OCI-LY7 (cell line): Measurements from ENCODE around the gene DNASE1. TPM values are rescaled to one million over a fixed set of nuclear protein-coding genes. Genes with fewer than 3 reads are reported as not detected.

Experiments
- BruUV-seq: library from RNA; stranded (reverse); fragments of 400-500 nt; replicated peaks from 2 replicates; lab custom pipeline; 2021; lab: Mats Ljungman, UMichigan
- CTCF ChIA-PET: fragments of 300-600 bp; sonication (Branson Sonifier 250); formaldehyde crosslinking; loops from one replicate; lab custom pipeline; 2022; ENCODE audit warnings: antibody characterized with exemption; ENCODE audit not compliant: unreplicated experiment; lab: Charles Lee
- POLR2A ChIA-PET: fragments of 300-600 bp; sonication (Branson Sonifier 250); formaldehyde crosslinking; loops from one replicate; lab custom pipeline; 2022; ENCODE audit warnings: antibody characterized with exemption; lab: Charles Lee
- DNase-seq: peaks from one replicate; pipeline ENCODE4 v3.0.0-alpha.2; 2015; ENCODE audit warnings: low spot score
- H2AFZ ChIP-seq: fragments of 200-600 bp; sonication (generic), shearing (Covaris generic); 2 replicates; pipeline ENCODE4 v1.6.1; 2014; ENCODE audit warnings: mild to moderate bottlenecking, antibody characterized with exemption, low read length, moderate library complexity
- H3K27ac ChIP-seq: fragments of 200-600 bp; sonication (generic); 2 replicates; pipeline ENCODE4 v1.5.1; 2014; ENCODE audit warnings: mixed run types, low read depth, mild to moderate bottlenecking, moderate library complexity, low read length, inconsistent platforms; ENCODE audit not compliant: poor library complexity, severe bottlenecking
- H3K36me3 ChIP-seq: fragments of 200-600 bp; sonication (generic); 2 replicates; pipeline ENCODE4 v1.6.1; 2014; ENCODE audit warnings: mild to moderate bottlenecking, antibody characterized with exemption, low read length, moderate library complexity, mixed read lengths; ENCODE audit not compliant: insufficient read depth
- H3K4me1 ChIP-seq: fragments of 200-600 bp; sonication (generic); 2 replicates; pipeline ENCODE4 v1.5.1; 2014; ENCODE audit warnings: mild to moderate bottlenecking, low read length; ENCODE audit not compliant: insufficient read depth, poor library complexity, severe bottlenecking
- H3K4me2 ChIP-seq: fragments of 200-600 bp; sonication (generic); 2 replicates; pipeline ENCODE4 v1.6.1; 2014; ENCODE audit warnings: mild to moderate bottlenecking, low read length
- H3K4me3 ChIP-seq: fragments of 200-600 bp; sonication (generic); 2 replicates; pipeline ENCODE4 v1.5.1; 2014; ENCODE audit warnings: mild to moderate bottlenecking, low read depth, low read length; ENCODE audit not compliant: poor library complexity, severe bottlenecking
- H3K79me2 ChIP-seq: fragments of 200-600 bp; sonication (generic); 2 replicates; pipeline ENCODE4 v1.6.1; 2016; ENCODE audit warnings: low read depth, mild to moderate bottlenecking, low read length, moderate library complexity, mixed read lengths; ENCODE audit not compliant: insufficient read depth
- H3K9me2 ChIP-seq: fragments of 200-600 bp; sonication (generic); 2 replicates; pipeline ENCODE4 v1.6.1; 2016; ENCODE audit warnings: mild to moderate bottlenecking, low read length, mixed read lengths; ENCODE audit not compliant: insufficient read depth
- H3K9me3 ChIP-seq: fragments of 200-600 bp; sonication (generic); 2 replicates; pipeline ENCODE4 v1.6.1; 2014; ENCODE audit warnings: mild to moderate bottlenecking, mixed run types, low read length, mixed read lengths
- H4K20me1 ChIP-seq: fragments of 200-600 bp; sonication (generic); 2 replicates; pipeline ENCODE4 v1.6.1; 2014; ENCODE audit warnings: mild to moderate bottlenecking, antibody characterized with exemption, low read length, moderate library complexity, mixed read lengths; ENCODE audit not compliant: insufficient read depth
- CTCF ChIP-seq: fragments of 200-600 bp; sonication (generic); conservative IDR thresholded peaks from 2 replicates; pipeline ENCODE4 v1.5.1; 2014; ENCODE audit warnings: mild to moderate bottlenecking, antibody characterized with exemption, low read length, moderate library complexity, mixed read lengths
- EZH2phosphoT487 ChIP-seq: fragments of 200-600 bp; sonication (generic); IDR thresholded peaks from 2 replicates; pipeline ENCODE4 v1.6.1; 2018; ENCODE audit warnings: low read depth, borderline replicate concordance, mild to moderate bottlenecking, mixed run types, antibody characterized with exemption, low read length, moderate library complexity, mixed read lengths
- intact Hi-C: fragments of 100-400 bp; cut with micrococcal nuclease; formaldehyde crosslinking; loops from one replicate; pipeline ENCODE4 v1.10.0; 2022; ENCODE audit not compliant: unreplicated experiment
- total RNA-seq, 2 experiments: library from RNA; depleted of rRNA in 1 of 2; stranded (reverse); fragments of >200 nt in 1 of 2; shearing (Covaris generic) in 1 of 2; gene quantifications; 2 replicates each; pipeline ENCODE4 v1.2.3, GENCODE V29; 2014 to 2022

The DNASE1 gene
- total RNA-seq, 2 experiments from 2014 or later, result 45.5 to 84.8 TPM

- DNase-seq, result no peak
- no peak overlapping the region for H2AFZ ChIP-seq
- TF ChIP-seq CTCF, result no peak
- no peak overlapping the region for H3K4me3 ChIP-seq
- no peak overlapping the region for H3K27ac ChIP-seq
- POLR2A ChIA-PET, result interaction anchor here (0.5 to 0.7 kb wide), 4 partner anchors 14 to 187 kb away, joined by 3 to 5 read pairs (median 3); no protein-coding TSS in a partner anchor
- H3K4me2 ChIP-seq, result no peak overlapping the region
- CTCF ChIA-PET, result no interaction called here
- no peaks in the 10 kb centered on the region for H3K4me1 ChIP-seq
- intact Hi-C loops, result no loop called here
- no peaks in the 10 kb centered on the region for H4K20me1 ChIP-seq
- no peaks in the 10 kb centered on the region for H3K9me3 ChIP-seq
- no peaks in the 10 kb centered on the region for H3K79me2 ChIP-seq
- no TSS peak for BruUV-seq
- H3K36me3 ChIP-seq, result peaks cover 77% of the 10 kb centered on the region
- no peaks in the 10 kb centered on the region for H3K9me2 ChIP-seq
Measured at GRCh38 chr16:3687792-3688191, 33.3 kb downstream of the DNASE1 start.

GRCh38 chr16:3689731-3690130 lies 35.2 kb downstream of the DNASE1 start:
- POLR2A ChIA-PET, result no interaction called here

More at GRCh38 chr16:3689731-3690130, 35.2 kb downstream of the DNASE1 start:
- TF ChIP-seq EZH2phosphoT487 (no peak), CTCF (no peak)
- no peak overlapping the region for H3K27ac ChIP-seq
- H3K36me3 ChIP-seq, result peaks cover 75% of the 10 kb centered on the region
- H3K9me3 ChIP-seq, result no peaks in the 10 kb centered on the region
- intact Hi-C loops, result loop anchor here (1.0 kb wide), 1 partner anchor 191 kb away; the partner anchor contains the start of gene CREBBP
- no peak overlapping the region for H3K4me3 ChIP-seq
- DNase-seq, result no peak
- no TSS peak for BruUV-seq
- H3K9me2 ChIP-seq, result no peaks in the 10 kb centered on the region
- H3K4me2 ChIP-seq, result no peak overlapping the region
- H3K4me1 ChIP-seq, result no peaks in the 10 kb centered on the region
- no peaks in the 10 kb centered on the region for H3K79me2 ChIP-seq
- H4K20me1 ChIP-seq, result no peaks in the 10 kb centered on the region
- CTCF ChIA-PET, result no interaction called here
- H2AFZ ChIP-seq, result no peak overlapping the region
